HUES48 (cell line): Measurements from ENCODE around the gene WSB2.

Experiments
- H3K27ac ChIP-seq: one replicate; pipeline ENCODE4 v1.7.0; 2013; ENCODE audit warnings: low read depth, low read length, inconsistent platforms
- H3K27me3 ChIP-seq: 2 replicates; pipeline ENCODE4 v1.6.1; 2013; ENCODE audit warnings: mild to moderate bottlenecking, low read length; ENCODE audit not compliant: control insufficient read depth, insufficient read depth
- H3K36me3 ChIP-seq: 2 replicates; pipeline ENCODE4 v1.6.1; 2013; ENCODE audit warnings: low read length; ENCODE audit not compliant: control insufficient read depth, insufficient read depth
- H3K4me1 ChIP-seq: 2 replicates; pipeline ENCODE4 v1.6.1; 2013; ENCODE audit warnings: mild to moderate bottlenecking, low read length; ENCODE audit not compliant: control insufficient read depth, insufficient read depth
- H3K4me3 ChIP-seq: 2 replicates; pipeline ENCODE4 v1.5.1; 2013; ENCODE audit warnings: mild to moderate bottlenecking, low read depth, low read length
- H3K9ac ChIP-seq: 2 replicates; pipeline ENCODE4 v1.6.1; 2013; ENCODE audit warnings: mild to moderate bottlenecking, low read depth, low read length, moderate library complexity
- H3K9me3 ChIP-seq: 2 replicates; pipeline ENCODE4 v1.6.1; 2013; ENCODE audit warnings: low read length; ENCODE audit not compliant: control insufficient read depth, insufficient read depth

WSB2 gene

GRCh38 chr12:118050972-118051910 is 9.7 kb downstream of the WSB2 start:
- H3K27ac ChIP-seq, result no peak overlapping the region
- H3K36me3 ChIP-seq, result peaks cover 57% of the 10 kb centered on the region
- H3K4me1 ChIP-seq, result peaks cover 3% of the 10 kb centered on the region; the same call in 1 of the 2 replicates
- H3K4me3 ChIP-seq, result no peak overlapping the region
- no peaks in the 10 kb centered on the region for H3K27me3 ChIP-seq
- H3K9ac ChIP-seq, result no peak overlapping the region
- H3K9me3 ChIP-seq, result no peaks in the 10 kb centered on the region

- Histone ChIP-seq H3K4me1 (no peaks in the 10 kb centered on the region), H3K4me3 (no peak overlapping the region), H3K27ac (no peak overlapping the region), H3K9me3 (no peaks in the 10 kb centered on the region), H3K36me3 (peaks cover 83% of the 10 kb centered on the region), H3K9ac (no peak overlapping the region), H3K27me3 (no peaks in the 10 kb centered on the region)
Measured at GRCh38 chr12:118046430-118046829, 14.5 kb downstream of the WSB2 start.

GRCh38 chr12:118044577-118044976 is 16.4 kb downstream of the WSB2 start:
- H3K27ac ChIP-seq, result no peak overlapping the region
- no peaks in the 10 kb centered on the region for H3K4me1 ChIP-seq
- H3K27me3 ChIP-seq, result no peaks in the 10 kb centered on the region
- no peak overlapping the region for H3K9ac ChIP-seq
- peaks cover 82% of the 10 kb centered on the region for H3K36me3 ChIP-seq
- no peaks in the 10 kb centered on the region for H3K9me3 ChIP-seq
- no peak overlapping the region for H3K4me3 ChIP-seq

GRCh38 chr12:118044075-118044474 is 16.9 kb downstream of the WSB2 start:
- Histone ChIP-seq H3K27ac (no peak overlapping the region), H3K4me1 (no peaks in the 10 kb centered on the region), H3K36me3 (peaks cover 82% of the 10 kb centered on the region), H3K9me3 (no peaks in the 10 kb centered on the region), H3K27me3 (no peaks in the 10 kb centered on the region), H3K4me3 (no peak overlapping the region), H3K9ac (no peak overlapping the region)

GRCh38 chr12:118042091-118042490 is 18.9 kb downstream of the WSB2 start:
- Histone ChIP-seq H3K9ac (no peak overlapping the region), H3K27me3 (no peaks in the 10 kb centered on the region), H3K9me3 (no peaks in the 10 kb centered on the region), H3K4me3 (no peak overlapping the region), H3K27ac (no peak overlapping the region), H3K4me1 (no peaks in the 10 kb centered on the region), H3K36me3 (peaks cover 79% of the 10 kb centered on the region)

- Histone ChIP-seq H3K4me3 (no peak overlapping the region), H3K27me3 (no peaks in the 10 kb centered on the region), H3K9ac (no peak overlapping the region), H3K4me1 (no peaks in the 10 kb centered on the region), H3K9me3 (no peaks in the 10 kb centered on the region), H3K27ac (peak overlapping the region; percentile 61), H3K36me3 (peaks cover 90% of the 10 kb centered on the region)
Measured at GRCh38 chr12:118038137-118038536, 22.8 kb downstream of the WSB2 start.

- H3K4me1 ChIP-seq, result no peaks in the 10 kb centered on the region
- H3K9ac ChIP-seq, result no peak overlapping the region
- no peak overlapping the region for H3K27ac ChIP-seq
- H3K27me3 ChIP-seq, result no peaks in the 10 kb centered on the region
- no peaks in the 10 kb centered on the region for H3K9me3 ChIP-seq
- H3K36me3 ChIP-seq, result peaks cover 90% of the 10 kb centered on the region
- no peak overlapping the region for H3K4me3 ChIP-seq
Measured at GRCh38 chr12:118036672-118037411, 24.1 kb downstream of the WSB2 start.

- Histone ChIP-seq H3K9me3 (no peaks in the 10 kb centered on the region), H3K4me1 (no peaks in the 10 kb centered on the region), H3K9ac (no peak overlapping the region), H3K4me3 (no peak overlapping the region), H3K36me3 (peaks cover 90% of the 10 kb centered on the region), H3K27me3 (no peaks in the 10 kb centered on the region), H3K27ac (no peak overlapping the region)
Measured at GRCh38 chr12:118035190-118036041, 25.6 kb downstream of the WSB2 start.

- no peaks in the 10 kb centered on the region for H3K27me3 ChIP-seq
- H3K27ac ChIP-seq, result no peak overlapping the region
- H3K9ac ChIP-seq, result no peak overlapping the region
- H3K9me3 ChIP-seq, result no peaks in the 10 kb centered on the region
- peaks cover 92% of the 10 kb centered on the region for H3K36me3 ChIP-seq
- no peaks in the 10 kb centered on the region for H3K4me1 ChIP-seq
- no peak overlapping the region for H3K4me3 ChIP-seq
Measured at GRCh38 chr12:118034429-118035189, 26.4 kb downstream of the WSB2 start.

- H3K4me3 ChIP-seq, result no peak overlapping the region
- H3K36me3 ChIP-seq, result peaks cover 92% of the 10 kb centered on the region
- H3K9me3 ChIP-seq, result no peaks in the 10 kb centered on the region
- H3K9ac ChIP-seq, result no peak overlapping the region
- no peaks in the 10 kb centered on the region for H3K27me3 ChIP-seq
- H3K4me1 ChIP-seq, result no peaks in the 10 kb centered on the region
- no peak overlapping the region for H3K27ac ChIP-seq
Measured at GRCh38 chr12:118033902-118034301, 27.1 kb downstream of the WSB2 start.
